Measurements from ENCODE around the gene MBNL1.
"Not testable (repeated sequence)": the region's sequence is repeated elsewhere in the genome, so short reads cannot be mapped to it uniquely, and the experiment has no call there.

MBNL1 gene

GRCh38 chr3:152389316-152389934 lies 120.7 kb downstream of the MBNL1 start:
- TF ChIP-seq, protein P1, sequence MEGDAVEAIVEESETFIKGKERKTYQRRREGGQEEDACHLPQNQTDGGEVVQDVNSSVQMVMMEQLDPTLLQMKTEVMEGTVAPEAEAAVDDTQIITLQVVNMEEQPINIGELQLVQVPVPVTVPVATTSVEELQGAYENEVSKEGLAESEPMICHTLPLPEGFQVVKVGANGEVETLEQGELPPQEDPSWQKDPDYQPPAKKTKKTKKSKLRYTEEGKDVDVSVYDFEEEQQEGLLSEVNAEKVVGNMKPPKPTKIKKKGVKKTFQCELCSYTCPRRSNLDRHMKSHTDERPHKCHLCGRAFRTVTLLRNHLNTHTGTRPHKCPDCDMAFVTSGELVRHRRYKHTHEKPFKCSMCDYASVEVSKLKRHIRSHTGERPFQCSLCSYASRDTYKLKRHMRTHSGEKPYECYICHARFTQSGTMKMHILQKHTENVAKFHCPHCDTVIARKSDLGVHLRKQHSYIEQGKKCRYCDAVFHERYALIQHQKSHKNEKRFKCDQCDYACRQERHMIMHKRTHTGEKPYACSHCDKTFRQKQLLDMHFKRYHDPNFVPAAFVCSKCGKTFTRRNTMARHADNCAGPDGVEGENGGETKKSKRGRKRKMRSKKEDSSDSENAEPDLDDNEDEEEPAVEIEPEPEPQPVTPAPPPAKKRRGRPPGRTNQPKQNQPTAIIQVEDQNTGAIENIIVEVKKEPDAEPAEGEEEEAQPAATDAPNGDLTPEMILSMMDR (IDR thresholded peaks at IDR 0.05; ENCODE audit: low read depth, low read length, missing control alignments), result no peak
- no peak overlapping the region for H3K4me3 ChIP-seq (ENCODE audit: low read depth, low read length)
- DNase-seq (ENCODE audit: low read depth), result no peak

- no peak for DNase-seq (ENCODE audit: low read depth)
- H3K4me3 ChIP-seq (ENCODE audit: low read depth, low read length), result no peak overlapping the region
- TF ChIP-seq, protein P1 (IDR thresholded peaks at IDR 0.05; ENCODE audit: low read depth, low read length, missing control alignments), result no peak
Measured at GRCh38 chr3:152390647-152391046, 121.9 kb downstream of the MBNL1 start.

DNA sequence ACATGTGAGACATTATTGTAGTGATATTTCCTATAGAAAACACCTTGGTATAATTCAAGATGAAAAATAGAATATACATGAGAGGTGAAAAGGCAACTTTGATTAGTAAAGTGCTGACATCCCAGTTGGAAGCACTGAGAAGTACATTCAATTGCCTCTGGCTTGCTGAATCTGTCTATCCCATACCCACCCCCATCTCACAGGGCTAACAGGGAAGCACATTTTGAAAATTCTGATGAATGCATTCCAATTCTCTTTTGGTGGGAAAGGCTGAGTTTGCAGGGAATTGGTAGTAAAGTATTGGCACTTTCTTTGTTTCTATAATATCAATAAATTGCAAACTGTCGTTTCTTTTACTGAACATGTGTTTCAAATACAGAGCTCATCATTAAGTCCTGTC lies 122.9 kb downstream of the MBNL1 start:
- TF ChIP-seq, protein P1 (IDR thresholded peaks at IDR 0.05; ENCODE audit: low read depth, low read length, missing control alignments), result no peak
- H3K4me3 ChIP-seq (ENCODE audit: low read depth, low read length), result no peak overlapping the region
- DNase-seq (ENCODE audit: low read depth), result no peak

DNA sequence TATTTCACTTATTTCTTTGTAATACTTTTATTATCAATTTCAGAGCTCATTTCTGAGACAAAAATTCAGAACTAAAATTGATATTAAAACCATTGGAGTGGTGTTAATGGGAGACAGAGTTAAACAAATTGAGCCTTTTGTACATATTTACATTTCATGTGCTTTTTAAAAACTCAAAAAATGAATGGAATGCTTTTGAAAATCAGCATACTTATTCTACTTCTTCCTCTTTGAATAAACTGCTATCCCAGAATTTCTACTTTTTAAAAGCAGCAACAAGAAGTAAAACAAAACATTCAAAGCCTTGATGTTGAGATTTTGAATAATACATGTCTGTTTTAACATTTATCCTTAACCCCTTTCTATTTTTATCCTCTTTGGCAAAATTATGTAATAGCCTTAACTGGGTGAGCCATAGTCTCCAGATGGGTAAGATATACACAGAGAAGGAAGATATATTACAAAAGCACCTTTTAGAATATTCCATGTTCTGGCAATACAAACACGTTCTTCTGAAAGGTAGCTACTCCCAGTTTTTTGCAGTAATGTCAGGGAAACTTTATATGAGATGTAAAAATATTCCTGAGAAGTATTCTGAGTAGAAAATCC lies 123.6 kb downstream of the MBNL1 start:
- no peak overlapping the region for H3K4me3 ChIP-seq (ENCODE audit: low read depth, low read length)
- no peak for DNase-seq (ENCODE audit: low read depth)
- TF ChIP-seq, protein P1 (IDR thresholded peaks at IDR 0.05; ENCODE audit: low read depth, low read length, missing control alignments), result no peak

DNA sequence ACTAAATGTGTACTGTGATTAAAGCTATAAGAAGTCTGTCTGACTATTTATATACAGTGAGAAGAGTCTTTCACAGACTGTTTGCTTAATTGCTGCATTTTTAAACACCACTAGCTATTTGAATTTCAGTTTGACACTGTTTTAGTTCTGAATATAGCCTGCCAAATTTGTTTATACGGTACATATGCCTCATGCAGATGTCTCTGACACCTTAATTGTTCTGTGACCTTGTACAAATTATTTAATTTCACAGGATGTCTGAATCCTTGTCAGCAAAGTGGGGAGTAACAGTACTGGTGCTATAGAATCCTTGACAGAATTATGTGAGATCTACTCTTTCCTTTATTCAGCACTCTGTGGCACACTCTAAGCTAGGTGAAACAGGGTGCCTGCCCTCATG lies 125.5 kb downstream of the MBNL1 start:
- DNase-seq (ENCODE audit: low read depth), result no peak
- TF ChIP-seq, protein P1 (IDR thresholded peaks at IDR 0.05; ENCODE audit: low read depth, low read length, missing control alignments), result no peak
- no peak overlapping the region for H3K4me3 ChIP-seq (ENCODE audit: low read depth, low read length)

- TF ChIP-seq, protein P1 (IDR thresholded peaks at IDR 0.05; ENCODE audit: low read depth, low read length, missing control alignments), result no peak
- no peak overlapping the region for H3K4me3 ChIP-seq (ENCODE audit: low read depth, low read length)
- DNase-seq (ENCODE audit: low read depth), result no peak
Measured at GRCh38 chr3:152395764-152396163, 127.0 kb downstream of the MBNL1 start.

- H3K4me3 ChIP-seq (ENCODE audit: low read depth, low read length), result no peak overlapping the region
- DNase-seq (ENCODE audit: low read depth), result no peak
- TF ChIP-seq, protein P1 (IDR thresholded peaks at IDR 0.05; ENCODE audit: low read depth, low read length, missing control alignments), result no peak
Measured at GRCh38 chr3:152396867-152397266, 128.1 kb downstream of the MBNL1 start.

GRCh38 chr3:152397348-152397747 lies 128.6 kb downstream of the MBNL1 start:
- not testable (repeated sequence) for H3K4me3 ChIP-seq (ENCODE audit: low read depth, low read length); DNase-seq (ENCODE audit: low read depth)

All from GM12864 (cell line).